NCI-H1694 (cell line): Measurements from ENCODE around the gene FCRL1.

ENCODE experiments used
- DNase-seq: peaks from one replicate; lab custom pipeline; 2025; lab: John Stamatoyannopoulos, UW

The FCRL1 gene

DNA sequence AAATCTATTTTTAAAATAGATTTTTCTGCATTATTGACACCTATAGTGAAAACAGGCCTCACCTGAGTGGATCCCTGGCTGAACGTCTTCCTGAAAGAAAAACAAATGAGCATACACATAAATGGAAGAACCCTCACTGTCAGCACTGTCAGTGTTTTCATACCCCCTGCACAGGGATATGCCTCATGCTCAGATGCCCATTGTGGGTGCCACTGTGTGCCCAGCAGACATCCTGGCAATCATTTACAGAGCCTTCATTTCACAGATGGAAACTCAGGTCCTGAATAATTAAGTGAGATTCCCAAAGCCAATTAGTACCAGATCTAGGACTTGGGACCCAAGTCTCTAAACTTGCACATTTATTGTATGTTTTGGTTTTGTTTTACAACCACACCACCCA is 19.9 kb downstream of the FCRL1 start:
- no peak for DNase-seq

GRCh38 chr1:157798211-157798610 is 21.7 kb downstream of the FCRL1 start:
- DNase-seq: no peak

DNA sequence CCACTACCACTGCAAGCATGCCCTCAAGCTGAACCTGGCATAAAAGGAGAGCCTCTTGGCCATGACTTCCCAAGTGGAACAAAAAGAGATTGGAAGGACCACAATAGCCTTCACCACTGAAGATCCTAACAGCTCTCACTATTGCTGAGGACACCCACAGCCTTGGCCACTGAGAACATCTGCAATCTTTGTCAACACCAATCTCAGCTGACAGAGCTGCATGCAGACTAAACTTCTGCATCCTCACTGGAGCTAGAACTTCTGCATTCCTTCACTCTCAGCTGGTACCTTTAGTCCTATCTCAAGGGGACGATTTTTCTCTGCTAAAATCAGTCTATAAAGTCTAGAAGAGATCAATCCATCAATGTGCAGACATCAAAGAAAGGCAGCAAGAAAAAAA is 34.7 kb downstream of the FCRL1 start:
- DNase-seq: no peak

DNA sequence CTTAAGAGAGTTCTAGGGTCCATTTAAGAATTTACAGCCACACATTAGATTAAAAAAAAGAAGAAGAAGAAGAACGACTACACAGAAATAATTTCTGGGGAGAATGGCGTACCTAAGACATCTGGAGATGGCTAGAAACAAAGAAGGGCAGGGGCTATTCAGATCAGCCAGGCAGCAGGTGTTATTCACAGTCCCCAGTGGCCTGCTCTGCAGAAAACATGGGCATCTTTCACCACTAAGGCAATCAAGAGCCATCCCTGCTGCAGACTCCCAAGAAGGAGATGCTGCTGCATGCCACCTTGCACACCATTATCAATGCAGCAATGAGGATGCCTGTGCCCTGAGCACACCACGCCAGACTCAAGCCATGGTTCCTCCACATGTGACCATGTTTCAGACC is 35.1 kb downstream of the FCRL1 start:
- no peak for DNase-seq

DNA sequence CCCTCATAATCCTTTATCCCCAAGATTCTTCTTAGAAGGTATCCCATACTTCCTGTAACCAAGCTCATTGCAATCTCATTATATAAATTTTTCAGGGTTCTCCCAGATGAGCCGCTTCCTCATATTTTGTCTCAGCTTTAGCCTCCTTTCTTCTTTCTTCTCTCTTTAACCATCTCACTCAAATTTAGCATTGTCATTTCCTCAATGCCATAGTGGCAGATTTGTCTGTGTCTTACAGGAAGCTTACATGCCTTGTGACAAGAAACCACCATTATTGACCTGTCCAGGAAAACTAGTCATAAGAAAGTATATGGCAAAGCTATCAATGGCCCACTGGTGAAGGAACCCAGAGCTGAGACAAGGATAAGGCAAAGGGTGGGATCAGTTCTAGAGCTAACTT is 37.0 kb downstream of the FCRL1 start:
- no peak for DNase-seq

- no peak for DNase-seq
Measured at GRCh38 chr1:157781048-157781447, 38.9 kb downstream of the FCRL1 start.

- DNase-seq: no peak
Measured at GRCh38 chr1:157776971-157777391, 42.9 kb downstream of the FCRL1 start, which contains the start of gene FCRL2. Gene FCRL2, minus strand, starts transcription at chr1:157777132. Its CDS starts 59 bp downstream, at chr1:157777073.

GRCh38 chr1:157775101-157775870 is 44.6 kb downstream of the FCRL1 start:
- no peak for DNase-seq

DNA sequence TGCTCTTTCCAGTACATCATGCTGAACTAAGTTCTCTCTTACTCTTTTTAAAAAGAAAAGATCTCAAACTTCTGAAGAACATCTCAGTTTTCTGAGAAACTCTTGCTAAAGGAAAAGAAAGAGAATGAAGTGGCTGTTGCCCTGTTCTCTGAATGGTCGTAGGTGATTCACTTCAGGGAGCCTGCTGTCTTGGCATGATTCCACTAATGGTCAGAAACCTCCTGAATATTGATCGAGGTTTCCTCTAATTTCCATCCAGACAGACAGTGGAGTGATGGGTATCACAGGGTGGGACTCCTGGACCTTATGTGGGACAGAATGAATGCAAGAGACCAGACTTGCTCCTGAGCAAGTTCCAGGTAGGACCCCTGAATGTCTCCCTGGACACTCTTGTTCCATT is 45.5 kb downstream of the FCRL1 start:
- no peak for DNase-seq

GRCh38 chr1:157773493-157774350 is 46.2 kb downstream of the FCRL1 start:
- DNase-seq: no peak

- DNase-seq: no peak
Measured at GRCh38 chr1:157771661-157772425, 48.1 kb downstream of the FCRL1 start.

DNA sequence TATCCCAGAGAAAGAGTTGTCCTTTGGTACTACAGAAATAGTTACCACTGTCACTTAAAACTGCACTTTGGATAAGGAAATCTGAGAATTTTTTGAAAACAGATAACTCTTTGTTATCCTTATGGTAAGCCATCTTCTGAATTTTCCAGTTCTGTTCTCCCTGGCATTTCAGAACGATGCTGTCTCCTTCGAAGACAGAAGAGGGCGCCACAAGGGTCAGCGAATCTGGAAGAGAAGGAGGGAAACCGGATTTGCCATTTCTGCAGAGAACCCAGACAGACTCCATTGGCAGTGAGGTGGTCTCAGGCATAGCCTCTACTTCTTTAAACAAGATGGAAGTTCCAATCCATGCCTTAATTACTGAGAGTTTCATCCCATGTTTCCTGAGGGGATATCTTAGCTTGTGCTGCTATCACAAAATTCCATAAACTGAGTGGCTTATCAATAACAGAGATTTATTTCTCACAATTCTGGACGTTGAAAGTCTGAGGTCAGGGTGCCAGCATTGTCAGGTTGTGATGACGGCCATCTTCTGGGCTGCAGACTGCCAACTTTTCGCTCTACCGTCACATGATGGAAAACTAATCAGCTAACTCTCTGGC is 49.4 kb downstream of the FCRL1 start:
- no peak for DNase-seq

DNA sequence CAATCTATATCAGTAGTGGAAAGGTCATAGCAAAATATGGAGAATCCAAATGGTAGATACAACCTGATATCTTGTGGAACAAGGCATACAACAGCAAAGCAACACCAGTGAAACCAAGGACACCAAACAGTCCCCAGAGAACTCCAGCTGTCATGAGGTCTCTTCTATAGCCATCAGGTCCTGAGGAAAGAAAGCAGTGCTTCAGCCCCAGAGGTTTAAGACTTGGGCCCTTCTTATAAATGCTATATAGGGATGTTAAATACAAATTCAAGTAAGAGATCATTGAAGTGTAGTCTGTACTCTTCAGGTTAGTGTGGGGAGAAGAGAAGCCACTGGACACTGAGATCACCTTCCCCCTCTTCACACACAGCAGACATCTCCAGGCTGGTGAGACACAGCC is 53.1 kb downstream of the FCRL1 start:
- no peak for DNase-seq

GRCh38 chr1:157758018-157758417 is 61.9 kb downstream of the FCRL1 start:
- DNase-seq: no peak

- no peak for DNase-seq
Measured at GRCh38 chr1:157753611-157754010, 66.3 kb downstream of the FCRL1 start.

DNA sequence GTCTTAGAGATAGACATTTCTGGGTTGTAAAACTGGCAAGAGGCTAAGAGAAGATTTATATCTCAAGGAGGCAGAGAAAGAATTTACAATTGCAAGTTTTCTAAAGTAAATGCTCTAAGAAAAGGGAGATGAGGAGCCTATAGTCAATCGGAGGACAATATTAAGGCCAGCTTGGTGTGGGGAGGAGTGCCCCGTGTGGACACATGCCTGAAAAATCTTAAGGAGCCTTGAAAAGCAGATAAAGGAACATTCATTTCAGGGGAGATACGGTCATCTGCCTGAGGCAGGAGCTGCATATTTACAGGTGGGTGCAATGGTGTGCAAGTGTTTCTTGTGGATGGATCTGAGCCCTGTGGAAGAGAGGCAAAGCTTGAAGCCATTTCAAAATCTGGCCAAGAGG is 68.6 kb downstream of the FCRL1 start:
- DNase-seq: no peak

- DNase-seq: no peak
Measured at GRCh38 chr1:157748262-157748817, 71.6 kb downstream of the FCRL1 start.
